ENCODE measurements around the gene LRRN1.
"Not testable (repeated sequence)": the region's sequence is repeated elsewhere in the genome, so short reads cannot be mapped to it uniquely, and the experiment has no call there.

The LRRN1 gene

GRCh38 chr3:3881050-3881449, 81.8 kb downstream of the LRRN1 start:
- no peak overlapping the region for H3K4me3 ChIP-seq (ENCODE audit: low read depth, low read length)
- no peak for TF ChIP-seq CTCF (IDR thresholded peaks at IDR 0.05; ENCODE audit: low read depth, low read length, missing control alignments)
- no peak for DNase-seq (ENCODE audit: low read depth)

- not testable (repeated sequence) for DNase-seq (ENCODE audit: low read depth); H3K4me3 ChIP-seq (ENCODE audit: low read depth, low read length)
Observed at GRCh38 chr3:3887311-3887710, 88.1 kb downstream of the LRRN1 start.

GRCh38 chr3:3893590-3893989, 94.4 kb downstream of the LRRN1 start:
- DNase-seq (ENCODE audit: low read depth): no peak
- no peak overlapping the region for H3K4me3 ChIP-seq (ENCODE audit: low read depth, low read length)
- TF ChIP-seq CTCF (IDR thresholded peaks at IDR 0.05; ENCODE audit: low read depth, low read length, missing control alignments): no peak
